HG03378 (cell line): ENCODE results near the gene LCAT.
"Not testable (repeated sequence)": the region's sequence is repeated elsewhere in the genome, so short reads cannot be mapped to it uniquely, and the experiment has no call there.

ENCODE experiments used
- ATAC-seq: cut with Tn5 transposase; IDR thresholded peaks from one replicate; pipeline ENCODE4 v1.9.1; 2021; ENCODE audit warnings: mild to moderate bottlenecking, moderate library complexity; ENCODE audit not compliant: unreplicated experiment

The LCAT gene

DNA sequence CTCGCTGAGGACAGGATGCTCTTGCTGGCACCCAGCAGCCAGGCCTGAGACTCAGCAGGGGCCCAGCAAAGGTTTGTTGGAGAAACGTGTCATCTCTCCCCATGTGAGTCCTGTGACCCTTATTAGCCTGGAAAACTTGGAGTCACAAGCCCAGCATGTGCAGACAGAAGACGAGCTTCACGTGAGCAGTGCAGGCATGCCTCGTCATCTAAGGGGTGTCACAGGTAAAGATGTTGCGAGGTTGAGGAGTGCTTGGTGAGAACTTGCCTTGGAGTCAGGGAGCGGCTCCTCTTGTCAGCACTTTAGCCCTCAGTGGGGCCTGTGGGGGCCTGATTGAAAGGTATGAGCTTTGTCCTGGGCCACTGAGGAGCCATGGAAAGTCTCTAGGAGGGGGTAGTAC lies 10.1 kb downstream of the LCAT start:
- ATAC-seq: no peak

DNA sequence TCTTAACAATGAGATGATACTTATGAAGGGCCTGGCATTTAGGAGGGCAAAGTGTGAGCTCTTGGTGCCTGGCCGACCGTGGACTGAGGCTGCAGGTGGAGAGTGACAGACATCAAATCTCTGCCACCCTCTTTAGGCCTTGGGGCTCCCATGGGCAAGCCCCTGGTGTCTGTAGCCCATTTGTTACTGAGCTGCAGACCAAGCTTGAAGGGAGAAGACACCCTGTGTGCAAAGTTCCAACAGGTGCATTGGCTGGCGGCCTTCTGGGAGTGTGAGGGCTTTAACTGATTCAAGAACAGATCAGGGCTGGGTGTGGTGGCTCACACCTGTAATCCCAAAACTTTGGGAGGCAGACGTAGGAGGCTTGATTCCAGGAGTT lies 11.5 kb downstream of the LCAT start:
- ATAC-seq: no peak

DNA sequence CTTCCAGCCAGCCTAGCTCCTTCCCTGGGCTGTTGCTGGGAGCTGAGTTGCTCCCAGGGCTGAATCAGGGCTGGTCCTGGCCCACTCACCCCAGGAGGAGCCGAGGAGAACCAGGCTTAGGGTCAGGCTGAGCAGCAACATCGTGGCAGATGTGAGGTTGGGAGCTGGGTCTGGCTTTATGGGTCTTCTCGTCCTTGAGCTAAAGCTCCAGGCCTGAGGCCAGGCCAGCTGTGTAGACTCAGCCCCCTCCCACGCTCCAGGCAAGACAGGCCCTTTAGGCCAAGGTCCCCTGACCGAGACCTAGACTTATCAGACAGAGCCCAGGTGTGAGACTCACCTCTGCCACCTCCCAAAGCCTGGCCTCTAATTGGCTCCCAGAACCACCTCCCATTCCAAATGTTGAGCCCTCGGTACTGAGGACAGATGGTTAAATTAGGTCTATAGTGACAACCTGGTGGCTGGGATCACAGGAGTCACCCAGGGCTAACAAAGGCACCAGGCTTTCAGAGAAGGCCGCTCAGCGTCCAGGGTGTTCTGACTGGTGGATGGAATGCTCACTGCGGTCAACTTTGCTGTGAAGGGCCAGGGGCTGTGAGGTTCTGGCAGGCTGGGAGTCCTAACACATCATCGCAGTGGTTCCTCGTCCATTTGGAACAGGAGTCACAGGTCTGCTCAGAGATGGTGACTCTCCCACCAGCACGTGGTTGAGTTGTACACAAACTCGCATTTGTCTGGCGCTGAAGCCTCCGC lies 12.0 kb downstream of the LCAT start, which contains the start of gene CTRL:
Gene CTRL (minus strand): TSS at position 151 of the 750 bp plus-strand sequence. CDS start 10 bp downstream, at position 141.
- no peak for ATAC-seq

DNA sequence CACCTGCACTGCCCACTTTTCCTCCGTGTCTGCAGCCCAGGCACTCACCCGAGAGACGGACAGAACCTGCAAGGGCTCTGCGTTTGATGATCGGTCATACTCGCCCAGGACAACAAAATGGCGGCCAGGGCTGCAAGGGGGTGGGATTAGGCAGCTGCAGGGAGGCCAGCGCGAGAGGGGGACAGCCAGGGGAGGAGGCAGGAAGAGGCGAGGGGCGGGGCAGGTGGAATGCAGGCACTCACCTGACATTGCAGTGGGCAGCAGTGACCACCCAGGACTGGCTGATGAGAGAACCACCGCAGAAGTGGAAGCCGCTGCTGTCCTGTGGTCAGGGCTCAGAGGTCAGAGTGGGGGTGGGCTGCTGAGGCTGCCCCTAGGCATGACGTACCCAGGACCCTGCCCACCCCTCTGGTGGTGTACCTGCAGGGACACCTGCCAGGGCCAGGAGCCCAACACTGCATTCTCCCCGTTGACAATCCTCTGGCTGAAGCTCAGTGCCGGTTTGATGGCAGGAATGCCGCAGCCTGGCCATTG lies 13.2 kb downstream of the LCAT start:
- no peak for ATAC-seq

DNA sequence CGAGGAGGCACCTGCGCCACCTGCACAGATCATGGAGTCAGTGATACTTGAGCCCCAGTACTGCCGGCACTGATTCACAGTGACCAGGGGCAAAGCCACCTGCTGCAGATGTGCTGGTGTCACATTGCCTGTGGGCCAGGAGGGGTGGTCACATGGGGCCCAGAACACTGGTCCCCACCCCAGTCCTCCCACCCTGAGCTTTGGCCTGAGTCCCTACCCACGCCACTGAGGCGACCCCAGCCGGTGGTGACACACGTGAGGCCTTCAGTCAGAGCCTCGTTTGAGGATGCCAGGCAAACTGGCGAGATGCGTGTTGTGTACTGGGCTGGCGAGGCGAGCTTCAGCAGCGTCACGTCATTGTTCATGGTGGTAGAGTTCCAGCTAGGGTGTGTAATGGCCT lies 13.7 kb downstream of the LCAT start:
- ATAC-seq: no peak

DNA sequence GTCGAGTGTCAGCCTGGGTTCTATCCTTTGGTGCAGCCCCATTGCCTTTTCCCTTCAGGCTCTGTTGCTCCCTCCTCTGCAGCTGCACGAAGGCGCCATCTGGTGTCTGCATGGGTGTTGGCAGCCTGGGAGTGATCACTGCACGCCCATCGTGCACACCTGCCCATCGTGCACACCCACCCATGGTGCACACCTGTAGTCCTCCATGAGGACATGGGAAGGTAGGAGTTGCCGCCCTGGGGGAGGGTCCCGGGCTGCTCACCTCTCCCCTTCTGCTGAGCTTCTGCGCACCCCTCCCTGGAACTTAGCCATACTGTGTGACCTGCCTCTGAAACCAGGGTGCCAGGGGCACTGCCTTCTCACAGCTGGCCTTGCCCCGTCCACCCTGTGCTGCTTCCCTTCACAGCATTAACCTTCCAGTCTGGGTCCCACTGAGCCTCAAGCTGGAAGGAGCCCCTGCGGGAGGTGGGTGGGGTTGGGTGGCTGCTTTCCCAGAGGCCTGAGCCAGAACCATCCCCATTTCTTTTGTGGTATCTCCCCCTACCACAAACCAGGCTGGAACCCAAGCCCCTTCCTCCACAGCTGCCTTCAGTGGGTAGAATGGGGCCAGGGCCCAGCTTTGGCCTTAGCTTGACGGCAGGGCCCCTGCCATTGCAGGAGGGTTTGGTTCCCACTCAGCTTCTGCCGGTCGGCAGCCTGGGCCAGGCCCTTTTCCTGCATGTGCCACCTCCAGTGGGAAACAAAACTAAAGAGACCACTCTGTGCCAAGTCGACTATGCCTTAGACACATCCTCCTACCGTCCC lies 15.2 kb downstream of the LCAT start:
- ATAC-seq: no peak

DNA sequence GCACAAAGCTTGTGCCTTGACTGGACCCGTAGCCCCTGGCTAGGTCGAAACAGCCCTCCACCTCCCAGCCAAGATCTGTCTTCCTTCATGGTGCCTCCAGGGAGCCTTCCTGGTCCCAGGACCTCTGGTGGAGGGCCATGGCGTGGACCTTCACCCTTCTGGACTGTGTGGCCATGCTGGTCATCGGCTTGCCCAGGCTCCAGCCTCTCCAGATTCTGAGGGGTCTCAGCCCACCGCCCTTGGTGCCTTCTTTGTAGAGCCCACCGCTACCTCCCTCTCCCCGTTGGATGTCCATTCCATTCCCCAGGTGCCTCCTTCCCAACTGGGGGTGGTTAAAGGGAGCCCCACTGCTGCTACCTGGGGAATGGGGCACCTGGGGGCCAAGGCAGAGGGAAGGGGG lies 15.8 kb downstream of the LCAT start:
- ATAC-seq: no peak

DNA sequence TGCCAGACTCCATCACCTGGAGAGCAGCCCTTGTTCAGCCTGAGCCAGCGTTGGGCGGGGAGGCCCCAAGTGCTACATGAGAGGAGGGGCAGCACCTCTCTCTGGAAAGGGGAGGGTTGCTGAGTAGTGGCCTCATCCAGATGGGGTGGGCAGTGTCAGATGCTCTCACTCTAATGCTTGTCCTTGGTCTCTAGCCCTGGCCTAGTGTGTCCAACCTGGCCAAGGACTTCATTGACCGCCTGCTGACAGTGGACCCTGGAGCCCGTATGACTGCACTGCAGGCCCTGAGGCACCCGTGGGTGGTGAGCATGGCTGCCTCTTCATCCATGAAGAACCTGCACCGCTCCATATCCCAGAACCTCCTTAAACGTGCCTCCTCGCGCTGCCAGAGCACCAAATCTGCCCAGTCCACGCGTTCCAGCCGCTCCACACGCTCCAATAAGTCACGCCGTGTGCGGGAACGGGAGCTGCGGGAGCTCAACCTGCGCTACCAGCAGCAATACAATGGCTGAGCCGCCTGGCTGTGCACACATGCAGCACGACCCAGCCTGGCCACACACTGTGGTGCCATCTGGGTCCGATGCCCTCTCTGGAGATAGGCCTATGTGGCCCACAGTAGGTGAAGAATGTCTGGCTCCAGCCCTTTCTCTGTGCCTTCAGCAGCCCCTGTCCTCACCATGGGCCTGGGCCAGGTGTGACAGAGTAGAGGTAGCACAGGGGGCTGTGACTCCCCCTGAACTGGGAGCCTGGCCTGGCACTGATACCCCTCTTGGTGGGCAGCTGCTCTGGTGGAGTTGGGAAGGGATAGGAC lies 16.6 kb downstream of the LCAT start:
- no peak for ATAC-seq

DNA sequence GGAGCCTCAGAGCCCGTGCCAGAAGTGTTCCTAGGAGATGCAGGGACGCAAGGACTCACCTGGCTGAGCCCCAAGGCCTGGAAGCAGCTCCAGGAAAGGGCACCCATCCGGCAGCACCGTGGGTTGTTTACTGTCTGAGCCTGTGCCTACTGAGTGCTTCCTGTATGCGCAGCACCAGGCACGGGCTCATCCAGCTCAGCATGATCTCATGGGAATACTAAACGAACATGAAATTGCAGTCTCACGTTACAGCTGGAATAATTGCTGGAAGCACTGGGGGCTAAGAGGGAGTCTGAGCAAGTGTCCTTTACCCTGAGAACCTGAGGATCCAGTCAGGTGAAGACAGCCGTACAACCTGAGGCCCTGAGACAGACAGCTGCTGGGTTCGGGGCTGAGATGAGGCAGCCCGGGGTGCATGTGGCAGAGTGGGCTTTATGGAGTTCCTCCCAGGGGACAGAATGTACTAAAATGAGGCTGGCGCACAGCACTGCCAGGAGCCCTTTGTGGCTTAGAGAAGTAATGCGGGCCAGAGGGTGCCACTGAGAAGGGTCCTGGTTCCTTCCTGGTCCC lies 17.7 kb downstream of the LCAT start:
- ATAC-seq: no peak

DNA sequence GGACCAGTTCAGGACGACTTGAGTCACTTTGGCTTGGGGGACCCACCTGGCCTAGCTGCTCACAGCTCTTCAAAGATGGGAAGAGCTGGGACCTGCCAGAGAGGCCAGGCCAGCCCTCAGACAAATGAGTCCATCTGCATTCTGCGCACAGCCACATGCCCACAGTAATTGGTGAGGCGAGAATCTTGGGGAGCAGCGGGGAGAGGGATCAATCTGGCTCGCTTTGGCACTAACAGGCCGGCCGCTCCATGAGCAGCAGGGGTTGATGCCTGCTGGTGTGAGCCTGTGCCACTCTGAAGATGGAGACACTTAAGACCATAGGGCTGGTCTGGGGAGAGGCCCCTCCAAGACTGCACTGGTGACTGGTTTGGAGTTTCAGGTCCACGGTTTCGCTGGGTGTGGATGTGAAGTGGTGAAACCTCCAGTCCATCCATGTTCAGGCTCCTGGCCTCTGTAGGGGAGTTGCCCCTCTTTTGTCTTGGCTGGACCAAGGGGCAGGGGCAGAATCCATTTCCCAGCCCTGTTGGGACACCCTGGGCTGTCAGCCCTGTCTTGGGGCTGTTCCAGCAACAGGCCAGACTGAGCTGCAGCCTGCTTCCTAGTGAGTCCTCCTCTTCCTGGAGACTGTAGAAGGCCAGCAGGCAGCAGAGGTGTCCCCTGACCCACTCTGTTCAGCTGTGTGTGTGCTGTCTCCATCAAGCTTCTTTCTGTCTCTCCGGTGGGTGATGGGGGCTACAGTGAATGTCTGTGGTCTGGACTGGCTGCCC lies 19.6 kb downstream of the LCAT start:
- no peak for ATAC-seq

DNA sequence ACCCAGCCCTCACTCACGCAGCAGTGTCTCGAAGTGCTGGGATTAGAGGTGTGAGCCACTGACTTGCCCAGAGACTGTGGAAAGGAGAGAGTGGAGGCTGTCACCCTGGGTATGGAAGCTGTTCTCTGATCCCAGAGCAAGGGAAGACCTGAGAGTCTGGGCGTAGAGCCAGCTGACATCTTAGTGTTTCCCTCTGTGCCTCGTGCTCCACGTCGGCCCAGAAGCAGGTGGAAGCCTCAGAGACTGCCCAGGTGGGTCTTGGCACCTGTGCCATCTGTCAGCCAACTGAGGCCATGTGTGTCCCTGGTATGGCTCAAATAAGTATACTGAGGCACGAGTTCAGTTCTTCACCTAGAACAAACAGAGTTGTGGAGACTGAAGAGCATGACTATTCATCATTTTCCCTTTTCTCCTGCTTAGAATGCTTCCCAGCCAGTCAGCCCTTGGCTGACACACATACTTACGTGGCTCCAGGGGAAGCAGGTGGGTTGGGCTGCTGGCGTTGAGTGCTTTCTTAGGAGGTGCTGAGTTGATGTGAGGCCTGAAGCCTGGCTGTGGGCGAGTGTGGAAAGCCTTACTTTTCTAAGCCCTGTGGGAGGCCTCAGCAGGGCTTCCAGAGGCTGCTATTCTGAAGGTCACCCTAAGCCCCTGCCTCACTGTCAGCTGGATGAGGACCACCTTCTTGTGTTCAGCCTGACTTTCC lies 20.4 kb downstream of the LCAT start:
- ATAC-seq: no peak

DNA sequence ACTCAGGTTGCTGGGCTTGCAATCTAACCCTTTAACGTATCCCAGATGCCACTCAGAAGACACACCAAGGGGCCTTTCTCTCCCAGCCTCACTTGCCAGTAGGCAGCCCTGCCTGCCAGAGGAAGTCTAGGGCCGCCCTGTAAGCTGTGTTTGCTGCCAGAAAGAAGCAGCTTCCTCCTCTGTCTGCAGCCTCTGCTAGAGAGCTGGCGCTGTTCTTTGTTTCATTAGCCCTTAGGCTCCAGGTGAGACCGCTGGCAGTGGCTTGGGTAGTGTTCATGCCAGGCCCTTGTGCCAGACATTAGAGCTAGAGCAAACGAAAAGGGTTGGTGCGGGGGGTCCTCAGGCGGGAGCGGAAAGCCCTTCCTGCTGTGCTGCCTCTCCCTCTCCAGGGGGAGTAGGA lies 21.2 kb downstream of the LCAT start:
- ATAC-seq: no peak

DNA sequence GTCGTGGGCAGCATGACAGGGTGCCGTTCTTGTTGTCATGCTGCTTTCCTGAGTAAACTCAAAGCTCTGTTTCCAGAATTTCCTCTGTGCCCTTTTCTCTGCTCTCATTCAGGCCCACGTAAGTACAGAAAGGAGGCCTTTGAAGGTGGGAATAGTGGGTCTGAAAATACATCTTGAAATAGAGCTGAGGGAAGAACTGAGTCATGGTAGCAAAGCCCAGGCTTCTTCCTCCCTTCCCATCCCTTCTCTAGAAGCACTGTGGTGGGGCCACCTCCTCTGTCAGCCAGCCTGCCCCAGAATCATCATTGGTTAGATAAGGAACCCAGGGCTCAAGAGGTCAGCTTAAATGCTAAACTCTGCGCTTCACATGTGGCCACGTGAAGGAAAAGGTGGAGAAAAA lies 21.7 kb downstream of the LCAT start:
- no peak for ATAC-seq

DNA sequence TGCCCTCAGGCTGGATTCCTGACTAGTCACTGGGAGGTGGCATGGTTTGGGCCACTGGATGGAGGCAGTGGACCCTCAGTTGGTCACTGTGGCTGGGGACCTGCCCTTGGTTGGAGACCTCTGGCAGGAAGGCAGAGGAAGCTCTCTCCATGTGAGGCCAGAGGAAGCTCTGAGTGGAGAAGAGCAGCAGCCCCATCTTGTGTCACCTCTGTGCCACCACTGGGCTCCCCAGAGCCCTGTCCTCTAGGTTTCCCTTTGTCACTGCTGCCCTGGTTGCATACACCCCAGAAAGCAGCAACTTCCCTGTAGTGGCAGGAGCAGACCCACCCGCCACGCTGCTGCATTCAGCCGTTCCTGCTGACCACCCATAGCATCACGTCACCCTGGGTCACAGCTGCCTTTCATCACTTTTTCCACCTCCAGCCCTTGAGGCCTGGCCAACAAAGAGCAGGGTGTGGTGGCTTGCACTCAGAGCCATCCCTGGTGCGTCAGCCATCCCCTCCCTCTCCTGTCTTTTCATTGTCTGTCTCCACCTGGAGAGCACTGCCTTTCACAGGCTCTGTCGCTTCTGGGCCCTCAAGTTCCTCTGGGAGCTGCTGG lies 24.2 kb downstream of the LCAT start:
- no peak for ATAC-seq

DNA sequence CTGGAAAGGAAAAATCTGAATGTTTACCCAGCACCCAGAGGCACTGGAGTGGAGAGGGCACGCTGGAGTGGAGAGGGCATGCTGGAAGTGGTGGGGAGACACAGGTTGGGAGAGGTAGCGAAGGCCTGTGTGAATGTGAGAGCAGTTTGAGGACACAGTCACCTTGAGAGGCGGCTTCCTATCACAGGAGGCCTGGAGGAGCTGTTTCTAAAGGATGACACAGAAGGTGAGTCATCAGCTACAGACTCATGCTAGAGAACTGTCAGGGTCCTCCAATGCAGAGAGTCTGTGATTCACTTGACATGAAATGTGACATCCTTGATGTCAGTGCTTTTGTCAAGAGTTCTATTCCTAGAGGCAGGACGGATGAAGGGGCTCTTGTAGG lies 26.1 kb downstream of the LCAT start:
- no peak for ATAC-seq

DNA sequence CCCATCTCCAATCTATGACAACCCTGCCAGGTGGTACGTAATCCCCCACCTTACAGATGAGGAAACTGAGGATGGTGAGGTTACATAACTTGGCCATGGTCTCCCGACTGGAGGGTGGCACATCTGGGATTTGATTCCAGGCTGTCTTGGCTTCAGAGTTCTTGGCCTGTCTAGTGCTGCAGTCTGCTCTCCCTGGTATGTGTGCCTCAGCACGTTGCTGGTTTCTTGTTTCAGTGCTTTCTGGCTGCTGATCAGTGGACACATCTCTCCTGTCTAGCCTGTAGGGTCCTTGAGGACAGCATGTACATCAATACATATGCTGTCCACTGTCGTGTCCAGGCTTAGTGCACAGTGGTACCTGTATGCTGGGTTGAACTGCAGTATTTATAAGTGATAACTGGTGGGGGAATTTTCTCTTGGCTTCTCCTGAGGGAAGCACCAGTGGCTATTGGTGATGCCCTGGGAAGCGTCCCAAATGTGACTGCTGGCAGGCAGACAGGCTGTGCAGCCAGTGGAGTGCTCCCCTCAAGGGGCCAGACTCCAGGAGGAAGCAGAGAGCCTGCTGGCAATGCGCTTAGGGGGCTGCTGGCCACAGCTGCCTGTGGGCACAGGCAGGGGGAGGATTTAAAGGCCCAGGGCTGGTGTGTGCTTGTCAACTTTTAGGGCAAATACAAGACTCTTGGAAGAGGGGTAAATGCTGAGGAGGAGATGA lies 26.6 kb downstream of the LCAT start:
- ATAC-seq: no peak

DNA sequence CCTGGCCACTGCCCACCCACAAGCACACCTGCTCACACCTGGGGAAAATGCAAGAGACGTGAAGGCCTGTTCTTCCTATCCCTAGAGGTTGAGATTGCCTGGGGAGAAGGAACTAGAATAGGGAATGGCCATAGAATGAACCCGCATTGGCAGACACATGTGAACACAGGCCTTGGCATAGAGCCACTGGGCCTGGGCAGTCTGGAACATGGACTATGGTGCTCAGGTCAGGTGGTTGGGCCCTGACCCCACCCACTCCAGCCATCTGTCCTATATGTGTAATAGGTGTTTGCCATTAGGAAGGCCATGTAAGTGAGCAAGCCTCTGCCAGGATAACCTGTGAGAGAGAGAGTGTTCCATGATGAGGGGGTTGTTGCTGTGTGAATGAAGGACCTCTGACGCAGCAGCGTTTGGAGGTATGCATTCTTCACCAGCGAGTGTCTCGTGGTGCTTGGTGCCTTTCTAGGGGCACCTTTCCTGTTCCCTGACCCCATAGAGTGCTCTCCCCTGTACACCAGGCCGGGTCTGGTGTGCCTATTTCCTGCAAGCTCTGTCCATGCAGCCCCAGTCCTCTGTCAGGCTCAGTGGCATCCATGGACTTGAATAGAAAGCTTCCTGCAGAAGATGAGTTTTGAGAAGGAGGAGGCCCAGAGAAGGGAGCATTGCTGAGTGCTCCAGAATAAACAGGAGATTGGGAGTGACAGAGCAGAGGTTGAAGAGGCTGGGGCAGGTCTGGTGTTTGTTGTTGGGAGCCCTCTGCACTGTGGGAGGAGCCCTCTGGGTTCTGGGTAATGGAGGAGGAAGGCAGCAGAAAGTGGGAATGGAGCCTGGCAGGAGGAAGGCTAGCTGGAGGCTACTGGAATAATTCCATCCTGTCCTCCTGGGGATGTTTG lies 27.8 kb downstream of the LCAT start:
- no peak for ATAC-seq

DNA sequence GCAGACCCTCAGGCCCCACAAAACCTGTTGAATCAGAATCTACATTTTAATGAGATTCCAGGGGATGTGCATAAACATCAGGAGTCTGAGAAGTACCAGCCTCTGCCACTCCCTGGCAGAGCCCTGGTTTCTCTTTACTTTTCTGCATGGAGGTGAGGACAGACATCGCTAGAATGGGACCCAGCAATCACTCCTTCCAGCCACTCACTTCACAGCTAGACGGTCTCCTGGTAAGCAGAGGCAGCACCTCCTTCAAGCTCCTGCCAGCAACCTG lies 28.5 kb downstream of the LCAT start:
- ATAC-seq: not testable (repeated sequence)
